A549 (cell line): ENCODE measurements around the gene PIK3CB. TPM values are rescaled to one million over a fixed set of nuclear protein-coding genes. Genes with fewer than 3 reads are reported as not detected.

Experiments
- ATAC-seq, 2 experiments: fragments of 200-7000 bp in 1 of 2; fragments of >200 bp in 1 of 2; cut with Nextera tagmentation in 1 of 2; cut with Tn5 transposase in 1 of 2; 3 replicates each; pipeline versions ENCODE4 v1.8.0 to v1.9.1; 2018 to 2020; ENCODE audit warnings: mild to moderate bottlenecking in 1 of 2, moderate library complexity in 1 of 2
- CTCF ChIA-PET: fragments of 300-600 bp; sonication (Branson Sonifier 250); formaldehyde crosslinking; extraction: SDS; loops from one replicate; lab custom pipeline; 2021; ENCODE audit warnings: antibody characterized with exemption, inconsistent platforms; lab: Yijun Ruan, JAX
- POLR2A ChIA-PET: fragments of 350-600 bp; formaldehyde crosslinking; extraction: SDS; loops from one replicate; lab custom pipeline; 2021; ENCODE audit warnings: antibody characterized with exemption, inconsistent platforms; lab: Yijun Ruan, JAX
- DNase-seq, 2 experiments: peaks; one replicate each; pipeline versions ENCODE4 v3.0.0 to v3.0.0-alpha.2; 2011 to 2016; ENCODE audit warnings: low read depth in 1 of 2, low spot score in 1 of 2
- FAIRE-seq: peaks from 2 replicates; lab custom pipeline; 2011; peaks lifted over from hg19 to GRCh38; lab: Jason Lieb, UNC
- H3K27ac ChIP-seq, 2 experiments: fragments of >200 bp; sonication (Bioruptor Twin); formaldehyde crosslinking; 3 replicates each; pipeline ENCODE4 v1.5.1; 2016 to 2017
- H3K4me1 ChIP-seq: fragments of >200 bp; sonication (Bioruptor Twin); formaldehyde crosslinking; 3 replicates; pipeline ENCODE4 v1.6.1; 2016
- H3K4me2 ChIP-seq: fragments of >200 bp; sonication (Bioruptor Twin); formaldehyde crosslinking; 3 replicates; pipeline ENCODE4 v1.6.1; 2016
- H3K4me3 ChIP-seq: fragments of >200 bp; sonication (Bioruptor Twin); formaldehyde crosslinking; 3 replicates; pipeline ENCODE4 v1.5.1; 2016
- H3K9me3 ChIP-seq: fragments of >200 bp; sonication (Bioruptor Twin); formaldehyde crosslinking; 3 replicates; pipeline ENCODE4 v1.6.1; 2016
- ATOH8 ChIP-seq: fragments of 250-450 bp; sonication (Bioruptor Pico); IDR thresholded peaks from 2 replicates; pipeline ENCODE4 v1.5.0; 2020; ENCODE audit warnings: low read depth, mild to moderate bottlenecking, moderate library complexity
- CHD2 ChIP-seq: fragments of 150-350 bp; IDR thresholded peaks from 2 replicates; pipeline ENCODE4 v1.6.1; 2014; ENCODE audit warnings: low read length; ENCODE audit not compliant: partially characterized antibody
- ELK1 ChIP-seq: fragments of 150-350 bp; IDR thresholded peaks from 2 replicates; pipeline ENCODE4 v1.6.1; 2014; ENCODE audit warnings: low read depth, mild to moderate bottlenecking, low read length
- FOSL2 ChIP-seq, 2 experiments: fragments of 450-650 bp in 1 of 2; fragments of >200 bp in 1 of 2; sonication (Bioruptor Twin) in 1 of 2; formaldehyde crosslinking; IDR thresholded peaks; 2 replicates each; pipeline versions ENCODE4 v1.5.0 to v1.6.1; 2016 to 2020; ENCODE audit warnings: mild to moderate bottlenecking in 1 of 2, moderate library complexity in 1 of 2
- FOXS1 ChIP-seq: fragments of 250-450 bp; sonication (Bioruptor Pico); IDR thresholded peaks from 2 replicates; pipeline ENCODE4 v1.5.0; 2020; ENCODE audit warnings: mild to moderate bottlenecking, moderate library complexity
- HDAC2 ChIP-seq: fragments of 200-600 bp; sonication (generic); IDR thresholded peaks from 2 replicates; pipeline ENCODE4 v1.6.1; 2016
- HEYL ChIP-seq: fragments of 250-450 bp; sonication (Bioruptor Pico); IDR thresholded peaks from 2 replicates; pipeline ENCODE4 v1.8.0; 2021; ENCODE audit warnings: mild to moderate bottlenecking, moderate library complexity
- HOXA7 ChIP-seq: fragments of 250-450 bp; sonication (Bioruptor Pico); IDR thresholded peaks from 2 replicates; pipeline ENCODE4 v1.5.0; 2020; ENCODE audit warnings: mild to moderate bottlenecking, moderate library complexity
- JUNB ChIP-seq: fragments of >200 bp; sonication (Bioruptor Twin); formaldehyde crosslinking; IDR thresholded peaks from 2 replicates; pipeline ENCODE4 v1.6.1; 2016
- KDM5A ChIP-seq: fragments of 200-600 bp; sonication (generic); IDR thresholded peaks from 2 replicates; pipeline ENCODE4 v1.6.1; 2016; ENCODE audit warnings: antibody characterized with exemption, mild to moderate bottlenecking
- MAFK ChIP-seq: fragments of 450-650 bp; IDR thresholded peaks from 2 replicates; pipeline ENCODE4 v1.6.1; 2014; ENCODE audit not compliant: partially characterized antibody
- MAZ ChIP-seq: fragments of 150-350 bp; IDR thresholded peaks from 2 replicates; pipeline ENCODE4 v1.6.1; 2014; ENCODE audit warnings: antibody characterized with exemption, low read depth, low read length, borderline replicate concordance
- POLR2AphosphoS2 ChIP-seq: conservative IDR thresholded peaks from 2 replicates; pipeline ENCODE4 v1.6.1; 2012; ENCODE audit warnings: low read length, improper control_type of control experiment, inconsistent platforms
- RAD21 ChIP-seq, 2 experiments: fragments of >200 bp in 1 of 2; sonication (Bioruptor Twin) in 1 of 2; formaldehyde crosslinking in 1 of 2; IDR thresholded peaks in 1 of 2; conservative IDR thresholded peaks in 1 of 2; 2 replicates in 1 of 2; 3 replicates in 1 of 2; pipeline ENCODE4 v1.6.1; 2012 to 2018; ENCODE audit warnings: inconsistent platforms in 1 of 2
- RARB ChIP-seq: fragments of 250-450 bp; sonication (Bioruptor Pico); IDR thresholded peaks from 2 replicates; pipeline ENCODE4 v1.8.0; 2021; ENCODE audit warnings: mild to moderate bottlenecking, moderate library complexity
- REST ChIP-seq: fragments of 200-600 bp; sonication (generic); IDR thresholded peaks from 2 replicates; pipeline ENCODE4 v1.6.1; 2016; ENCODE audit warnings: antibody characterized with exemption, mild to moderate bottlenecking, moderate library complexity
- RFX5 ChIP-seq: fragments of 450-650 bp; IDR thresholded peaks from 2 replicates; pipeline ENCODE4 v1.7.1; 2014; ENCODE audit warnings: antibody characterized with exemption, mild to moderate bottlenecking, moderate library complexity
- RNF2 ChIP-seq: fragments of 200-600 bp; sonication (generic); IDR thresholded peaks from 2 replicates; pipeline ENCODE4 v1.6.1; 2016; ENCODE audit warnings: low read depth, mild to moderate bottlenecking, antibody characterized with exemption, moderate library complexity, borderline replicate concordance
- TFCP2L1 ChIP-seq: fragments of 250-450 bp; sonication (Bioruptor Pico); IDR thresholded peaks from 2 replicates; pipeline ENCODE4 v1.5.0; 2021; ENCODE audit warnings: mild to moderate bottlenecking
- ZNF302 ChIP-seq: fragments of 250-450 bp; sonication (Bioruptor Pico); IDR thresholded peaks from 2 replicates; pipeline ENCODE4 v1.9.0; 2021; ENCODE audit warnings: inconsistent platforms, mild to moderate bottlenecking, moderate library complexity
- ZSCAN20 ChIP-seq: fragments of 250-450 bp; sonication (Bioruptor Pico); IDR thresholded peaks from 2 replicates; pipeline ENCODE4 v1.8.0; 2022; ENCODE audit warnings: mild to moderate bottlenecking, moderate library complexity
- WGBS: methylation state at CpG from one replicate; pipeline ENCODE4 v1.1.6; 2017; ENCODE audit errors: missing lambda C conversion rate; 5-methylcytosine and 5-hydroxymethylcytosine counted together
- polyA plus RNA-seq, 4 experiments: library from polyadenylated mRNA; depleted of rRNA in 3 of 4; stranded (reverse); fragments of >200 nt; fragmentation: RNase III in 1 of 4; extraction: RNeasy Plus Mini Kit Qiagen cat#74134 plus additional on column Dnase treatment in 1 of 4; gene quantifications; 2 replicates in 3 of 4; 3 replicates in 1 of 4; pipeline ENCODE4 v1.2.3, GENCODE V29; 2011 to 2017

The PIK3CB gene
- polyA plus RNA-seq, 2 of the 4 experiments (the other 2 are of a cell fraction): 20.7 to 23.3 TPM

- TF ChIP-seq FOSL2 (IDR thresholded peaks at IDR 0.05): no peak
- no peak for TF ChIP-seq FOSL2 (CRISPR knock-in tag; IDR thresholded peaks at IDR 0.05)
- no peak for TF ChIP-seq KDM5A
- TF ChIP-seq MAZ: no peak
Observed at GRCh38 chr3:138854204-138854603, 19.5 kb upstream of the PIK3CB start (continued).

GRCh38 chr3:138850151-138850550 is 15.4 kb upstream of the PIK3CB start:
- H3K4me3 ChIP-seq: no peak overlapping the region
- no peaks in the 10 kb centered on the region for H3K4me1 ChIP-seq
- ATAC-seq (no peak), FAIRE-seq (no peak), DNase-seq (no peak)
- ChIA-PET POLR2A (interaction anchor here (0.6 kb wide), 1 partner anchor 11 kb away, joined by 3 read pairs; no protein-coding TSS in a partner anchor), CTCF (interaction anchor here (0.7 to 0.8 kb wide), 3 partner anchors 11 to 74 kb away, joined by 3 read pairs; no protein-coding TSS in a partner anchor)
- H3K4me2 ChIP-seq: no peak overlapping the region
- H3K27ac ChIP-seq: no peak overlapping the region
- H3K9me3 ChIP-seq: no peaks in the 10 kb centered on the region
- WGBS: 94% methylated on average over 3 of the region's 3 CpGs
- TF ChIP-seq RARB (CRISPR knock-in tag): no peak
- TF ChIP-seq REST: peak; percentile 35; the same call in 1 of the 2 replicates
- no peak for TF ChIP-seq HOXA7 (CRISPR knock-in tag)

- Histone ChIP-seq H3K4me2 (no peak overlapping the region), H3K4me1 (no peaks in the 10 kb centered on the region), H3K4me3 (no peak overlapping the region), H3K27ac (no peak overlapping the region), H3K9me3 (no peaks in the 10 kb centered on the region)
- no peak for TF ChIP-seq ATOH8 (CRISPR knock-in tag)
- no peak for TF ChIP-seq FOXS1 (CRISPR knock-in tag)
- no peak for TF ChIP-seq RFX5
- POLR2A ChIA-PET: interaction anchor here (0.6 kb wide), 1 partner anchor 12 kb away, joined by 3 read pairs; no protein-coding TSS in a partner anchor
- FAIRE-seq: no peak
- DNase-seq: no peak
- no peak for ATAC-seq
- CTCF ChIA-PET: interaction anchor here (0.8 kb wide), 2 partner anchors 11 to 12 kb away, joined by 3 read pairs; no protein-coding TSS in a partner anchor
- 56% methylated on average over 2 of the region's 2 CpGs for WGBS
Observed at GRCh38 chr3:138849222-138849940, 14.7 kb upstream of the PIK3CB start.

- no peak for ATAC-seq
- DNase-seq: no peak
- ChIA-PET CTCF (interaction anchor here (0.8 kb wide), 1 partner anchor 11 kb away, joined by 3 read pairs; no protein-coding TSS in a partner anchor), POLR2A (no interaction called here)
- Histone ChIP-seq H3K4me3 (no peak overlapping the region), H3K4me2 (no peak overlapping the region), H3K9me3 (no peaks in the 10 kb centered on the region), H3K4me1 (no peaks in the 10 kb centered on the region), H3K27ac (no peak overlapping the region)
- no peak for FAIRE-seq
- 89% methylated on average over 4 of the region's 4 CpGs for WGBS
- TF ChIP-seq RARB (CRISPR knock-in tag) (no peak), ZSCAN20 (no peak), CHD2 (no peak), RAD21 (conservative IDR thresholded peaks at IDR 0.05 in 1 of 2, IDR thresholded peaks at IDR 0.05 in 1 of 2) (no peak), HEYL (CRISPR knock-in tag) (no peak), HDAC2 (no peak), MAFK (no peak), ATOH8 (CRISPR knock-in tag) (no peak), POLR2AphosphoS2 (no peak), RNF2 (no peak), ZNF302 (no peak), JUNB (no peak), ELK1 (no peak), FOSL2 (IDR thresholded peaks at IDR 0.05) (no peak), FOSL2 (CRISPR knock-in tag; IDR thresholded peaks at IDR 0.05) (no peak), TFCP2L1 (CRISPR knock-in tag) (no peak), KDM5A (no peak)
Observed at GRCh38 chr3:138848696-138849095, 14.0 kb upstream of the PIK3CB start.
